Caco-2 (cell line): ENCODE measurements around the gene HABP4. TPM values are rescaled to one million over a fixed set of nuclear protein-coding genes. Genes with fewer than 3 reads are reported as not detected.

Source experiments
- BruUV-seq: library from RNA; stranded (reverse); fragments of 400-500 nt; replicated peaks from 2 replicates; lab custom pipeline; 2021; lab: Mats Ljungman, UMichigan
- CTCF ChIA-PET: fragments of 300-600 bp; sonication (Branson Sonifier 250); formaldehyde crosslinking; loops from one replicate; lab custom pipeline; 2022; ENCODE audit warnings: antibody characterized with exemption; lab: Charles Lee
- POLR2A ChIA-PET: fragments of 300-600 bp; sonication (Branson Sonifier 250); formaldehyde crosslinking; loops from one replicate; lab custom pipeline; 2022; ENCODE audit warnings: antibody characterized with exemption; lab: Charles Lee
- DNase-seq, 2 experiments: peaks; one replicate each; pipeline versions ENCODE4 v3.0.0 to v3.0.0-alpha.2; 2020 to 2022
- H3K27me3 ChIP-seq: replicated peaks from 2 replicates; pipeline ENCODE4 v1.6.0; 2011; ENCODE audit warnings: low read length; ENCODE audit not compliant: control insufficient read depth, insufficient read depth
- H3K36me3 ChIP-seq: 2 replicates; pipeline ENCODE4 v1.5.1; 2011; ENCODE audit warnings: low read length; ENCODE audit not compliant: control insufficient read depth, insufficient read depth
- H3K4me1 ChIP-seq: fragments of 250-450 bp; sonication (Bioruptor Pico); 2 replicates; pipeline ENCODE4 v1.5.1; 2020; ENCODE audit warnings: mild to moderate bottlenecking
- H3K4me3 ChIP-seq: 2 replicates; pipeline ENCODE4 v1.5.1; 2011; ENCODE audit warnings: low read depth, mild to moderate bottlenecking, control low read depth, low read length
- H3K9me3 ChIP-seq: fragments of 250-450 bp; sonication (Bioruptor Pico); 2 replicates; pipeline ENCODE4 v1.5.1; 2020; ENCODE audit warnings: mild to moderate bottlenecking, moderate library complexity
- H3K27ac Mint-ChIP-seq: one replicate; pipeline ENCODE4 v1.8.0; 2022; ENCODE audit warnings: mixed read lengths; ENCODE audit not compliant: unreplicated experiment
- H3K27me3 Mint-ChIP-seq: one replicate; pipeline ENCODE4 v1.8.0; 2022; ENCODE audit warnings: mixed read lengths; ENCODE audit not compliant: insufficient read depth, unreplicated experiment
- H3K36me3 Mint-ChIP-seq: one replicate; pipeline ENCODE4 v1.8.0; 2022; ENCODE audit warnings: mild to moderate bottlenecking, mixed read lengths; ENCODE audit not compliant: insufficient read depth, unreplicated experiment
- H3K4me1 Mint-ChIP-seq: one replicate; pipeline ENCODE4 v1.8.0; 2022; ENCODE audit warnings: low read depth, mixed read lengths; ENCODE audit not compliant: unreplicated experiment
- H3K4me3 Mint-ChIP-seq: one replicate; pipeline ENCODE4 v1.8.0; 2022; ENCODE audit warnings: mild to moderate bottlenecking, moderate library complexity, mixed read lengths; ENCODE audit not compliant: unreplicated experiment
- H3K9me3 Mint-ChIP-seq: one replicate; pipeline ENCODE4 v1.8.0; 2022; ENCODE audit warnings: mixed read lengths; ENCODE audit not compliant: unreplicated experiment
- intact Hi-C: fragments of 100-400 bp; cut with micrococcal nuclease; formaldehyde crosslinking; loops from one replicate; pipeline ENCODE4 v1.10.0; 2022; ENCODE audit not compliant: unreplicated experiment
- total RNA-seq: library from RNA; stranded (reverse); gene quantifications from 2 replicates; pipeline ENCODE4 v1.2.3, GENCODE V29; 2022
- TF ChIP-seq, protein P1 (sequence below), 2 experiments: fragments of 200-600 bp in 1 of 2; IDR thresholded peaks; 1 replicate in 1 of 2; 2 replicates in 1 of 2; pipeline versions ENCODE4 v1.5.1 to v1.8.0; 2011 to 2022; ENCODE audit warnings: antibody characterized with exemption in 1 of 2, control low read depth in 1 of 2, inconsistent platforms in 1 of 2, low read depth in 1 of 2, low read length in 1 of 2, mild to moderate bottlenecking in 1 of 2, moderate library complexity in 1 of 2; ENCODE audit not compliant: insufficient read depth in 1 of 2, severe bottlenecking in 1 of 2, unreplicated experiment in 1 of 2

Gene HABP4
- total RNA-seq, 1 experiment from 2014 or later: 26.7 TPM

DNA sequence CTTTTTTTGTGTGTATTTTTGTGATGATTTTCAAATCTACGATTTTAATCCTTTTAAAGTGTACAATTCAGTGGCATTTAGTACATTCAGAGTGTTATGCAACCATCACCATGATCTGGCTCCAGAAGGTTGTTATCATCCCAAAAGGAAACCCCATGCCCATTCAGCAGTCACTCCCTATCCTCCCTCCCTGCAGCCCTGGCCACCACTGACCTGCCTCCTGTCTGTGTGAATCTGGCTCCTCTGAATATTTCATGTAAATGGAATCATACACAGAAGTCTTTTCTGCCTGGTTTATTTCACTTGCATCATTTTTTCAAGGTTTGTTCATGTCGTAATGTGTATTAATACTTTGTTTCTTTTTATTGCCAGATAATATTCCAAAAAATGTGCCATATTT, 32.5 kb downstream of the HABP4 start:
- Mint-ChIP-seq H3K9me3 (no peaks in the 10 kb centered on the region), H3K4me1 (no peaks in the 10 kb centered on the region), H3K36me3 (peaks cover 63% of the 10 kb centered on the region), H3K4me3 (no peak overlapping the region), H3K27ac (no peak overlapping the region), H3K27me3 (no peaks in the 10 kb centered on the region)
- CTCF ChIA-PET: no interaction called here
- Histone ChIP-seq H3K36me3 (no peaks in the 10 kb centered on the region), H3K4me3 (no peak overlapping the region), H3K27me3 (no peaks in the 10 kb centered on the region), H3K4me1 (no peaks in the 10 kb centered on the region), H3K9me3 (no peaks in the 10 kb centered on the region)
- intact Hi-C loops: no loop called here
- POLR2A ChIA-PET: no interaction called here
- no TSS peak for BruUV-seq
- TF ChIP-seq, protein P1, sequence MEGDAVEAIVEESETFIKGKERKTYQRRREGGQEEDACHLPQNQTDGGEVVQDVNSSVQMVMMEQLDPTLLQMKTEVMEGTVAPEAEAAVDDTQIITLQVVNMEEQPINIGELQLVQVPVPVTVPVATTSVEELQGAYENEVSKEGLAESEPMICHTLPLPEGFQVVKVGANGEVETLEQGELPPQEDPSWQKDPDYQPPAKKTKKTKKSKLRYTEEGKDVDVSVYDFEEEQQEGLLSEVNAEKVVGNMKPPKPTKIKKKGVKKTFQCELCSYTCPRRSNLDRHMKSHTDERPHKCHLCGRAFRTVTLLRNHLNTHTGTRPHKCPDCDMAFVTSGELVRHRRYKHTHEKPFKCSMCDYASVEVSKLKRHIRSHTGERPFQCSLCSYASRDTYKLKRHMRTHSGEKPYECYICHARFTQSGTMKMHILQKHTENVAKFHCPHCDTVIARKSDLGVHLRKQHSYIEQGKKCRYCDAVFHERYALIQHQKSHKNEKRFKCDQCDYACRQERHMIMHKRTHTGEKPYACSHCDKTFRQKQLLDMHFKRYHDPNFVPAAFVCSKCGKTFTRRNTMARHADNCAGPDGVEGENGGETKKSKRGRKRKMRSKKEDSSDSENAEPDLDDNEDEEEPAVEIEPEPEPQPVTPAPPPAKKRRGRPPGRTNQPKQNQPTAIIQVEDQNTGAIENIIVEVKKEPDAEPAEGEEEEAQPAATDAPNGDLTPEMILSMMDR (IDR thresholded peaks at IDR 0.05; ENCODE audit: insufficient read depth in 1 of 2, low read depth in 1 of 2, low read length in 1 of 2, severe bottlenecking in 1 of 2, unreplicated experiment in 1 of 2): no peak
- DNase-seq: no peak

DNA sequence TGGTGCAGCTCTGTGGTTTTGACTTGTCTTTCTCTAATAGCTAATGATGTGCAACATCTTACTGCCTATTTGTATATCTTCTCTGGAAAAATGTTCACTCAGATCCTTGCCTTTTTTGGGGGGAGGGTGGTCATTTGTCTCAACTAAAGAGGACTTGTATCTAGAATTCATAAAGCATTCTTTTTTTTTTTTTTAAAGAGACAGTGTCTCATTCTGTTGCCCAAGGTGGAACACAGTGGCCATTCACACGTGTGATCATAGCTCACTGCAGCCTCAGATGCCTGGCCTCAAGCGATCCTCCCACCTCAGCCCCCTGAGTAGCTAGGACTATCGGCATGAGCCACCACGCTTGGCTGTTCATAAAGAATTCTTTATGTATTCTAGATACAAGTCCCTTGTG, 33.2 kb downstream of the HABP4 start:
- intact Hi-C loops: no loop called here
- Mint-ChIP-seq H3K27ac (no peak overlapping the region), H3K4me1 (no peaks in the 10 kb centered on the region), H3K27me3 (no peaks in the 10 kb centered on the region), H3K36me3 (peaks cover 67% of the 10 kb centered on the region), H3K4me3 (no peak overlapping the region), H3K9me3 (no peaks in the 10 kb centered on the region)
- TF ChIP-seq, protein P1 (IDR thresholded peaks at IDR 0.05; ENCODE audit: insufficient read depth in 1 of 2, low read depth in 1 of 2, low read length in 1 of 2, severe bottlenecking in 1 of 2, unreplicated experiment in 1 of 2): no peak
- no peak overlapping the region for H3K4me3 ChIP-seq
- H3K36me3 ChIP-seq: no peaks in the 10 kb centered on the region
- no peaks in the 10 kb centered on the region for H3K4me1 ChIP-seq
- H3K27me3 ChIP-seq: no peaks in the 10 kb centered on the region
- ChIA-PET POLR2A (interaction anchor here (0.7 kb wide), 1 partner anchor 83 kb away, joined by 6 read pairs; no protein-coding TSS in a partner anchor), CTCF (no interaction called here)
- H3K9me3 ChIP-seq: no peaks in the 10 kb centered on the region
- no TSS peak for BruUV-seq
- no peak for DNase-seq

DNA sequence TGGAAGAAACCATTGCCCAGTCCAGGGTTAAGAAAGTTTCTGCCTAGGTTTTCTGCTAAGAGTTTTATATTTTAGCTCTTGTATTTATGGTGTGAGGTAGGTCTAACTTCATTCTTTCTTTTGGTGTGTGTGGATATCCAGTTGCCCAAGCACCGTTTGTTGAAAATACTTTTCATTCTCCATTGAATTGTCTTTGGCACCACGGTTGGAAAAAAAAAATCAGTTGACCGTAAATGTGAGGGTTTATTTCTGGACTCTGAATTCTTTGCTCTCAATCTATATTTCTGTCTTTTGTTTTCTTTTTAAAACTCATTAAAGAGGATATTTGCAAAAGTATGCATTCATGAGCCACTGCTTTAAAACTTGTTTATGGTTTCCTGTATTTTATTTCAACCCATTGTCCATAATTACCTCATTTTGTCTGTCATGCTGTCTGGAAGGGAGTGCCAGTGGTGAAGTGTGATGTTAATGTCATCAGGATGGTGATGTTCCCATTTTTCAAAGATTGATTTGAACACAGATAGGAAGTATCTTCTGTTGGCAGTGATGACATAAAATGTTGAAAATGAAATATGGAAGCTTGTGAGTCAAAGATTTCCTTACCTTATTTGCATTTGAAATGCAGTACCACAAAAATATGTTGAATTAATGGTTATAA, 33.9 kb downstream of the HABP4 start:
- Histone ChIP-seq H3K27me3 (no peaks in the 10 kb centered on the region), H3K9me3 (no peaks in the 10 kb centered on the region), H3K36me3 (peaks cover 2% of the 10 kb centered on the region; the same call in 1 of the 2 replicates), H3K4me1 (no peaks in the 10 kb centered on the region), H3K4me3 (no peak overlapping the region)
- no peaks in the 10 kb centered on the region for H3K27me3 Mint-ChIP-seq
- H3K4me1 Mint-ChIP-seq: no peaks in the 10 kb centered on the region
- ChIA-PET CTCF (no interaction called here), POLR2A (interaction anchor here (0.7 kb wide), 1 partner anchor 82 kb away, joined by 6 read pairs; no protein-coding TSS in a partner anchor)
- no peak for DNase-seq
- no TSS peak for BruUV-seq
- H3K4me3 Mint-ChIP-seq: no peak overlapping the region
- peaks cover 66% of the 10 kb centered on the region for H3K36me3 Mint-ChIP-seq
- H3K9me3 Mint-ChIP-seq: no peaks in the 10 kb centered on the region
- H3K27ac Mint-ChIP-seq: no peak overlapping the region
- intact Hi-C loops: no loop called here
- TF ChIP-seq, protein P1 (IDR thresholded peaks at IDR 0.05; ENCODE audit: insufficient read depth in 1 of 2, low read depth in 1 of 2, low read length in 1 of 2, severe bottlenecking in 1 of 2, unreplicated experiment in 1 of 2): no peak
